Adipocyte (in vitro differentiated cells): ENCODE data around the gene WDR55.
"Not testable (repeated sequence)": the region's sequence is repeated elsewhere in the genome, so short reads cannot be mapped to it uniquely, and the experiment has no call there.

Experiments used
- DNase-seq: peaks from one replicate; pipeline ENCODE4 v3.0.0-alpha.2; 2015; ENCODE audit warnings: low read depth
- H3K27me3 ChIP-seq: replicated peaks from 2 replicates; pipeline ENCODE4 v1.7.0; 2013; ENCODE audit warnings: mild to moderate bottlenecking, low read length, moderate library complexity; ENCODE audit not compliant: control insufficient read depth, insufficient read depth
- H3K36me3 ChIP-seq: 2 replicates; pipeline ENCODE4 v1.7.0; 2013; ENCODE audit warnings: low read length, mild to moderate bottlenecking, moderate library complexity; ENCODE audit not compliant: control insufficient read depth, insufficient read depth, severe bottlenecking
- H3K4me1 ChIP-seq: 2 replicates; pipeline ENCODE4 v1.7.0; 2013; ENCODE audit warnings: mild to moderate bottlenecking, low read length, moderate library complexity; ENCODE audit not compliant: control insufficient read depth, insufficient read depth
- H3K4me3 ChIP-seq: 2 replicates; pipeline ENCODE4 v1.7.0; 2013; ENCODE audit warnings: mild to moderate bottlenecking, low read length, moderate library complexity
- H3K9ac ChIP-seq: 2 replicates; pipeline ENCODE4 v1.7.0; 2013; ENCODE audit warnings: mild to moderate bottlenecking, low read length, moderate library complexity
- H3K9me3 ChIP-seq: 2 replicates; pipeline ENCODE4 v1.7.0; 2013; ENCODE audit warnings: mild to moderate bottlenecking, low read length, moderate library complexity; ENCODE audit not compliant: control insufficient read depth

WDR55 gene

DNA sequence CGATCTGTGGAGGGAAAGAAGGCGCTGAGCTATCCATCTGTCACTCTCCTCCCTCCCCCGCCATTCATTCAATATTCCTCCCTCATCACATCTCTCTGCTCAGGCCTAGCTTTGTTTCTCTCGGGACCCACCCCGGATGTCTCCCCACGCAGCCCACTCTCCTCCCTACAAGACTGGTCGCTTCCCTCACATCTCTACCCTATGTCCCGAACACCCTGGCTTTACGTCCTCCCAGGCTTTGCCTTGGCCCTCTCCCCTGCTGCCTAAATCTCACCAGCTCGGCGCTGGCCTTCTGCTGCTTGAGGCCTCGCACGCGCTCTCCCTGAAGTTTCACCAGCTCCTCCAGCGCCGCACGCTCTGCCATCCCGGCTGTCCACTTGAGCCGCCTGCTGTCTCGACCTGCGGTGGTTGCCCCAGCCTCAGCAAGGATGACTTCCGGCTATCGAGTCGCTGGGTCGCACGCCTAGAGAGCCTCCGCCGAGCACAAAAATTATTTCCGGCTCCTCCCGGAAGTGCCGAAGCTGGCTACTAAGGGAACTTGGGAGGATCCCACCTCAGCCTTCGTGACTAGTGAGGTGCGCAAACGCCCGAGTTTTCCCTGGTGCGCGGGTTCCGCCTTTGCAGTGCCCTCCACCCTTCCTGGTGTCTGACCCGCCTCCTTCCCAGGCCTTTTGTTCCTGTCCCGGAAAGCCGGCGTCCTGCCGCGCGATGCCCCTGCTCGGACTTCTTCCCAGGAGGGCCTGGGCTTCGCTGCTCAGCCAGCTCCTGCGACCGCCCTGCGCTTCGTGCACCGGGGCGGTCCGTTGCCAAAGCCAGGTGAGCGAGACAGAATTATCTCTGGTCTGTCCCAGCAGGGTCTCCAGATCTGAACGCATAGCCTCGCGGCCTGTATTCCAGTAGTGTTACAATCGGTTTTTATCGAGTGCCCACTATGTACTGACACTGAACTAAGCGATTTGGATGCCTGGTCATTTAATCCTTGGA lies 26.5 kb downstream of the WDR55 start, which contains the start of the genes HARS1 and HARS2:
TSS of gene HARS1 (minus strand) at position 430 of the 984 bp plus-strand sequence. CDS start at position 364, 66 bp downstream.
TSS of gene HARS2 (plus strand) at position 515 of the 984 bp plus-strand sequence. CDS start at position 709, 194 bp downstream.
- H3K9me3 ChIP-seq, result no peaks in the 10 kb centered on the region
- no peaks in the 10 kb centered on the region for H3K27me3 ChIP-seq
- peaks cover 30% of the 10 kb centered on the region for H3K4me1 ChIP-seq
- peak within 1 kb of the TSS; percentile 96 for H3K9ac ChIP-seq
- H3K36me3 ChIP-seq, result peaks cover 36% of the 10 kb centered on the region
- DNase-seq, result peak; percentile 98
- peak within 1 kb of the TSS; percentile 92 for H3K4me3 ChIP-seq

DNA sequence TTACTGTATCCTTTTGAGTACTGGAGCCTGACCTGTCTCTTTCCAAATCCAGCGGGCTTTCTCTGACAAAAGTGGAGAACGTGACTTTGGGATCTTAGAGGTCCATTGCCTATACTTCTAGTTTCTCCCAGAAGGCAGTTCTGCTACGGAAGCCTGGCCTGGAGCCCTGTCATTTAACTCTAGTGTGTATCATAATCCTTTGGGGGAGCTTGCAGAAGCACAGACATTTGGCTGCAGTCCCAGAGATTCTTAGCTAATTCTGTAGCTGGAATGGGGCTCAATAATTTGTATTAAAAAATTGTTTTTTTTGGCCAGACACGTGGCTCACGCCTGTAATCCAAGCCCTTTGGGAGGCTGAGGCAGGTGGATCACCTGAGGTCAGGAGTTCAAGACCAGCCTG lies 29.6 kb downstream of the WDR55 start:
- Histone ChIP-seq H3K36me3 (peaks cover 56% of the 10 kb centered on the region), H3K4me1 (peaks cover 30% of the 10 kb centered on the region), H3K9ac (no peak overlapping the region), H3K27me3 (no peaks in the 10 kb centered on the region), H3K4me3 (no peak overlapping the region), H3K9me3 (no peaks in the 10 kb centered on the region)
- no peak for DNase-seq

DNA sequence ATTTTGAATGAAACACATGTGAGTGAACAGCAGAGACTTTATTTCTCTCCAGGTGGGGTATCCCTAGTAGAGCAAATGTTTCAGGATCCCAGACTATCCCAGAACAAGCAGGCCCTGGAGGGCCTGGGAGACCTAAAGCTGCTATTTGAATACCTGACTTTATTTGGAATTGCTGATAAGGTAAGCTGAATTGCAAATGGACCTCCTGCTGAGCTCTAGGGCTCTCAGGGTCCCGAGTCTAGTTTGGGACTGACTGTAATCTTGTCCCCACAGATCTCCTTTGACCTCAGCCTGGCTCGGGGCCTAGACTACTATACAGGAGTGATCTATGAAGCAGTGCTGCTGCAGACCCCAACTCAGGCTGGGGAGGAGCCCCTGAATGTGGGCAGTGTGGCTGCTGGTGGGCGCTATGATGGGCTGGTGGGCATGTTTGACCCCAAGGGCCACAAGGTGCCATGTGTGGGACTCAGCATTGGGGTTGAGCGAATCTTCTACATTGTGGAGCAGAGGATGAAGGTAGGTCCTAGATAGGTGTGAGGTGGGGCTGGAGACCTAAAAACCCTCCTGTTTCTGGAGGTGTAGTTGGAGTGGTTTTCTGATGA lies 32.3 kb downstream of the WDR55 start:
- H3K9me3 ChIP-seq, result no peaks in the 10 kb centered on the region
- no peaks in the 10 kb centered on the region for H3K27me3 ChIP-seq
- peaks cover 38% of the 10 kb centered on the region for H3K4me1 ChIP-seq
- H3K9ac ChIP-seq, result no peak overlapping the region
- no peak overlapping the region for H3K4me3 ChIP-seq
- DNase-seq, result no peak
- peaks cover 59% of the 10 kb centered on the region for H3K36me3 ChIP-seq

DNA sequence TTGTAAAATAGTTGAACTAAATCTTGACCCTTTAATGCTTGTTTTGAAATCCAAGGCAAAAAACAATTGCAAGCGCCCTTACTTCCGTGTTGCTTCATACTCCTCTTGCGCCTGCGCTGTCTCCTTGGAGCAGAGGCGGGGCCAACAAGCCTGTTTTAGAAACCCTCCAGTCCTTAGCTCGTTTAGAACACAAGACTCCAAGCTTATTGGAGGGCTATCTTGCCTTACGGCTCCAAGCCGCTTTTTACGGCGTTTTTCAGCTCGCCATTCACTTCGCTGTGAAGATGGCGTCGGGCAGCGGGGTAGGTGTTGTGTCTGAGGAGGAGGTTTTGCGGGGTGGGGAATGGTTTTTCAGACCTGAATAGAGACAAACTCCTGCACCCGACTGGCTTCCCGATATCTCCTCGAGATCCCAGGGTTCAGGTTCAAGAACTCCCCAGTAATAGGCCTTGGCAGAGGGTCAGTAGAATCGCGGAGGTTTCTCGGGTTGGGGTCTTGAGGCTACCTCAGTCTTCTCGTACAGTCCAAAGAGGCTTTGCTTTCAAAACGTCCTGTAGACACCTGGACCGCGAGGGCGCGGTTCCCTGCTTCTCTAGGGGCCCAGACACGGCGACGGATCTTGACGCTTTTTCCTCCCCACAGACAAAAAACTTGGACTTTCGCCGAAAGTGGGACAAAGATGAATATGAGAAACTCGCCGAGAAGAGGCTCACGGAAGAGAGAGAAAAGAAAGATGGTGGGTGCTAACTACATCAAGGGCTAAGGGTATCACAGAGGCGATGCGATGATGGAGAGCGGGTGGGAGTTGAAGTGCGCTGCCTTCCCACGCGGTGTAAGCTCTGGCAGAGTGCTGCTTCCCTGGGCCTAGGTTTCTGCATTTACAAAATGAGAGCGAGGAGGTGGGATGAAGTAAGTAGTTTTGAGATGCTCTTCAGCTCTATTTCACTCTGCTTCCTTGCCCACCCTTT lies 35.8 kb downstream of the WDR55 start, which contains the start of gene ZMAT2:
TSS of gene ZMAT2 (plus strand) at position 271 of the 968 bp plus-strand sequence. CDS start at position 285, 14 bp downstream.
- Histone ChIP-seq H3K36me3 (peaks cover 80% of the 10 kb centered on the region), H3K4me3 (peak within 1 kb of the TSS; percentile 98), H3K27me3 (no peaks in the 10 kb centered on the region), H3K4me1 (peaks cover 16% of the 10 kb centered on the region), H3K9me3 (no peaks in the 10 kb centered on the region), H3K9ac (peak within 1 kb of the TSS; percentile 96)
- peak; percentile 99 for DNase-seq

DNA sequence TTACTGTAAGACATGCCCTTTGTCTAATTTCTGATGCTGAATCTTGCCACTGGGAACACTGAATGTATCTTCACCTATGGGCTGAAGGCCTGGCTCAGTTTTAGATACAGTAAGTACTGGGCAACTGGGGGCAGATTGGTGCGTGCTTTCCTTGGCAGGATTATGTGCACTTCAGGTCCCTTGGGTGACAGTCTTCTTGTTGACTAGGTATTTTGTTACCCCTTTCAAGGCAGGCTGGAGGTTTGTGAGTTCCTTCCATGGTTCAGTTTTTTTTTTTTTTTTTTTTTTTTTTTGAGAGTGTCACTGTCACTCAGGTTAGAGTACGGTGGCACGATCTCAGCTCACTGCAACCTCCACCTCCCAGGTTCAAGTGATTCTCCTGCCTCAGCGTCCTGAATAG lies 43.1 kb downstream of the WDR55 start:
- Histone ChIP-seq H3K27me3 (no peaks in the 10 kb centered on the region), H3K4me1 (peaks cover 5% of the 10 kb centered on the region), H3K9ac (no peak overlapping the region), H3K36me3 (peaks cover 42% of the 10 kb centered on the region), H3K4me3 (no peak overlapping the region), H3K9me3 (no peaks in the 10 kb centered on the region)
- DNase-seq, result no peak

DNA sequence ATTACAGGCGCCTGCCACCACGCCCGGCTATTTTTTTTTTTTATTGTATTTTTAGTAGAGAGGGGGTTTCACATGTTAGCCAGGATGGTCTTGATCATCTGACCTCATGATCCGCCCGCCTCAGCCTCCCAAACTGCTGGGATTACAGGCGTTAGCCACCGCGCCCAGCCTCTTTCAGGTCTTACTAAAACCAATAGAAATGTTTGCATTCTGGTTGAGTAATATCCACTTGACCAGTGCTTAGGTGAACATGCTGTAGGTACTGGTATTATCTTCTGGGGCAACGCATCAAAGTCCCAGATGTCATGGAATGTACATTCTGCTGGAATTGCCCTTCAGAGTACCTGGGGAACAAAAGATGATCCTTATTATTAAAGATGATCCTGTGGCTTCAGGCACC lies 44.1 kb downstream of the WDR55 start:
- H3K4me1 ChIP-seq, H3K9ac ChIP-seq, H3K9me3 ChIP-seq, H3K27me3 ChIP-seq, DNase-seq, H3K4me3 ChIP-seq: not testable (repeated sequence)
- H3K36me3 ChIP-seq, result peaks cover 34% of the 10 kb centered on the region

DNA sequence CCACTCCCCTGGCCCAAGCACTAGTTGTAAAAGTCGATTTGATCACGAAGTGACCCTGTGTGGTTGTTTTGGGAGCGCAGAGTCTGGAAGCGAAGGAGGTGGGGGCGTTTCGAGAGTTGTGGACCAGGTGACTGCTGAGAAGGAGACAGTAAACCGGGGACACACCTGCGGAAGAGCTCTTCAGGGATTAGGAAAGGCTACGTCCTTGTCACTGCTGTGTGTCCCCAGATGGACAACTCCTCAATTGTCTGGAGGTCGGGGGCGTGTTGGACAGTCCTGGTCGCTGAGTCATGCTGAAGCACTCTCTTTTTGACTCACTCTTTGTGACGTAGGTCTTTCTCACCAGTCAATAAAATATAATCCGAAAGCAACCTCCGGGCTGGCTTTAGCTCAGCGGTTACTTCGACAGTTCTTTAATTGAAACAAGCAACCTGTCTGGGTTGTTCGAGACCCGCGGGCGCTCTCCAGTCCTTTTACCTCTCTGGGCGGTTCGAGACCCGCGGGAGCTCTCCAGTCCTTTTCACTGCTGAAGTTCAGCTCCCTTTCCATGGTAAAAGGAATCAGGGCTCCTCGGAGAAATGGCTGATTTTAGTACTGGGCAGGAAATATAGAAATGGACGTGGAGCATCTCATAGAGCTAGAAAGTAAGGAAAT lies 46.3 kb downstream of the WDR55 start:
- Histone ChIP-seq H3K4me3 (peak overlapping the region; percentile 88), H3K9me3 (no peaks in the 10 kb centered on the region), H3K9ac (peak overlapping the region; percentile 82), H3K36me3 (peaks cover 11% of the 10 kb centered on the region), H3K27me3 (no peaks in the 10 kb centered on the region), H3K4me1 (peaks cover 5% of the 10 kb centered on the region)
- DNase-seq, result peak; percentile 95

DNA sequence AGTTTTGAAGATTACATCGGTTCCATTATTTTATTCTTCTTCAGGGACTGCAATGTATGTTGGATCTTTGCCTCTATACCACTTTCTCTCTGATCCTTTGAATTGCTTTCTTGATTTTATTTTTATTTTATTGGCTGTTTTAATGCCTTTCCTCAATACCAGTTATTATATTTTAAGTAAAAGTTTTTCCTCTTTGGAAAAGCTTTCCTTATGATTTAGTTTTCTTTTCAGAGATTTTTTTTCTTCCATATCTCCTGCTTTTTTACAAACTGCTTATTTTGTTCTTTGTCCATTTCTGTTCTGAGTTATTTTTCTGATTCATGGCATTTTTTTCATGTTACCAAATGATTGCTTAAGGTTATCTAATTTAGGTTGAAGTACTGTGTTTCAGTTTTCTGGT lies 47.1 kb downstream of the WDR55 start:
- DNase-seq, result no peak
- H3K9me3 ChIP-seq, result no peaks in the 10 kb centered on the region
- no peak overlapping the region for H3K9ac ChIP-seq
- H3K4me3 ChIP-seq, result peak overlapping the region; percentile 88
- H3K4me1 ChIP-seq, result peaks cover 5% of the 10 kb centered on the region
- peaks cover 8% of the 10 kb centered on the region for H3K36me3 ChIP-seq
- no peaks in the 10 kb centered on the region for H3K27me3 ChIP-seq

DNA sequence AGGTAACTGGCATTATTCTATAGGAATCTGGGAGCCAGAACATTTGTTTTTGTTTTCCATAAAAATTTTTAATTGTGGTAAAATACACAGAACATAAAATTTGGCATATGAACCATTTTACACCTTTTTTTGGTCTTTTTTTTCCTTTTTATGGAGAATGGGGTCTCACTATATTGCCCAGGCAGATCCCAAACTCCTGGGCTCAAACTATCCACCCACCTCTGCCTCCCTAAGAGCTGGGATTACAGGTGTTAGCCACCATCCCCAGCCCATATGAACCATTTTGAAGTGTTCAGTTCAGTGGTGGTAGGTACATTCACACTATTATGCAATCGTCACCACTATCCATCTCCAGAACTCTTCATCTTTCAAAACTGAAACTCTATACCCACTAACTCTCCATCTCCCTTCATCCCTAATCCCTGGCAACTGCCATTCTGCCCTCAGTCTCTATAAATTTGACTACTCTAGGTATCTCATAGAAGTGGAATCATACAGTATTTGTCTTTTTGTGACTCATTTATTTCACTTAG lies 48.9 kb downstream of the WDR55 start:
- H3K36me3 ChIP-seq, result no peaks in the 10 kb centered on the region
- H3K27me3 ChIP-seq, result no peaks in the 10 kb centered on the region
- no peak for DNase-seq
- H3K4me3 ChIP-seq, result no peak overlapping the region
- no peaks in the 10 kb centered on the region for H3K9me3 ChIP-seq
- H3K9ac ChIP-seq, result no peak overlapping the region
- peaks cover 5% of the 10 kb centered on the region for H3K4me1 ChIP-seq

DNA sequence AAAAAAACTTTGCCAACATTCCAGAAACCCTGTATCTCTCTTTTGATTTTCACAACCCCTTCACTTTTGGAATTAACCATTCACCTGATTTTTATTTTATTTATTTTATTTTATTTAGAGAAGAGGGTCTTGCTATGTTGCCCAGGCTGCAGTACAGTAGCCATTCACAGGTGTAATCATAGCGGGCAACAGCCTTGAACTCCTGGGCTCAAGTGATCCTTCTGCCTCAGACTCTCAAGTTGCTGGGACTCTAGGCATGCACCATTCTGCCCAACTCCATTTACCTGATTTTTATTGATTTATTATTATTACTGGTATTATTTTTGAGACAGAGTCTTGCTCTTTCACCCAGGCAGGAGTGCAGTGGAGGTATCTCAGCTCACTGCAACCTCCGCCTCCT lies 51.5 kb downstream of the WDR55 start:
- DNase-seq, H3K36me3 ChIP-seq, H3K4me3 ChIP-seq, H3K4me1 ChIP-seq, H3K27me3 ChIP-seq, H3K9me3 ChIP-seq, H3K9ac ChIP-seq: not testable (repeated sequence)
